Thyroid gland (tissue), 4 donors: Measurements from ENCODE around the gene TEX38. TPM values are rescaled to one million over a fixed set of nuclear protein-coding genes. Genes with fewer than 3 reads are reported as not detected.
"Not testable (repeated sequence)": the region's sequence is repeated elsewhere in the genome, so short reads cannot be mapped to it uniquely, and the experiment has no call there.

ENCODE experiments used
- DNase-seq, 2 donors: peaks; one replicate each; pipeline ENCODE4 v3.0.0-alpha.2; 2019
- H3K27ac ChIP-seq, 3 donors: fragments of 200-600 bp; sonication (generic); 1 replicate in 2 of 3; 2 replicates in 1 of 3; pipeline ENCODE4 v1.5.1; 2016 to 2019; ENCODE audit warnings: mild to moderate bottlenecking in 1 of 3, moderate library complexity in 1 of 3
- H3K27me3 ChIP-seq: fragments of 200-600 bp; sonication (generic); one replicate; pipeline ENCODE4 v1.5.1; 2019
- H3K36me3 ChIP-seq, 2 donors: fragments of 200-600 bp; sonication (generic); one replicate each; pipeline ENCODE4 v1.5.1; 2016 to 2019
- H3K4me1 ChIP-seq, 2 donors: fragments of 200-600 bp; sonication (generic); one replicate each; pipeline ENCODE4 v1.5.1; 2017 to 2019
- H3K4me3 ChIP-seq, 3 donors: fragments of 200-600 bp; sonication (generic); replicated peaks in 1 of 3; 1 replicate in 2 of 3; 2 replicates in 1 of 3; pipeline ENCODE4 v1.5.1; 2016; ENCODE audit warnings: mild to moderate bottlenecking in 1 of 3
- H3K9me3 ChIP-seq: fragments of 200-600 bp; sonication (generic); one replicate; pipeline ENCODE4 v1.5.1; 2017
- CTCF ChIP-seq, 6 experiments: fragments of 200-600 bp in 3 of 6; fragments of 450-650 bp in 3 of 6; sonication (generic) in 3 of 6; IDR thresholded peaks; one replicate each; pipeline ENCODE4 v1.5.1; 2016 to 2019; ENCODE audit warnings: antibody characterized with exemption in 6 of 6, mild to moderate bottlenecking in 2 of 6, inconsistent platforms in 1 of 6, moderate library complexity in 1 of 6
- POLR2A ChIP-seq, 2 donors: fragments of 450-650 bp; IDR thresholded peaks; one replicate each; pipeline ENCODE4 v1.6.1; 2017; ENCODE audit warnings: antibody characterized with exemption in 2 of 2, mild to moderate bottlenecking in 2 of 2, moderate library complexity in 1 of 2
- WGBS, 2 donors: methylation state at CpG; one replicate each; pipeline ENCODE4 v1.1.5; 2017; 5-methylcytosine and 5-hydroxymethylcytosine counted together
- intact Hi-C: fragments of 100-400 bp; cut with DNase I; formaldehyde crosslinking; loops from one replicate; pipeline ENCODE4 v1.15.1; 2023
- total RNA-seq, 4 donors: library from RNA; depleted of rRNA; stranded (reverse); fragments of >200 nt; gene quantifications; one replicate each; pipeline ENCODE4 v1.2.3, GENCODE V29; 2016

TEX38 gene
- total RNA-seq, 4 donors from 2014 or later = 2.1 TPM; not detected in 3

GRCh38 chr1:46717654-46718053 lies 46.0 kb downstream of the TEX38 start:
- Histone ChIP-seq H3K36me3 (peaks cover 8 to 17% of the 10 kb centered on the region in 2 donors), H3K27ac (no peak overlapping the region), H3K27me3 (no peaks in the 10 kb centered on the region), H3K9me3 (no peaks in the 10 kb centered on the region), H3K4me3 (peak overlapping the region in 1 of 3 donors; percentile 95), H3K4me1 (peaks cover 14 to 20% of the 10 kb centered on the region in 2 donors)
- intact Hi-C loops = no loop called here
- TF ChIP-seq POLR2A (IDR thresholded peaks at IDR 0.05) = no peak
- TF ChIP-seq CTCF (IDR thresholded peaks at IDR 0.05) = no peak
- no peak for DNase-seq
- WGBS, 2 donors = 58 to 73% methylated on average over 9 of the region's 9 CpGs

GRCh38 chr1:46718340-46718726 lies 46.7 kb downstream of the TEX38 start:
- peaks cover 14 to 20% of the 10 kb centered on the region in 2 donors for H3K4me1 ChIP-seq
- H3K36me3 ChIP-seq = peaks cover 8 to 17% of the 10 kb centered on the region in 2 donors
- intact Hi-C loops = no loop called here
- WGBS, 2 donors = 1 to 3% methylated on average over 12 of the region's 12 CpGs
- no peaks in the 10 kb centered on the region for H3K27me3 ChIP-seq
- H3K27ac ChIP-seq = peak overlapping the region in 1 of 3 donors; percentile 68
- DNase-seq = no peak
- peak overlapping the region; percentile 88 to 95 (median 93) for H3K4me3 ChIP-seq
- no peaks in the 10 kb centered on the region for H3K9me3 ChIP-seq
- TF ChIP-seq POLR2A (IDR thresholded peaks at IDR 0.05) (no peak), CTCF (IDR thresholded peaks at IDR 0.05) (no peak)

- H3K9me3 ChIP-seq = no peaks in the 10 kb centered on the region
- H3K27me3 ChIP-seq = no peaks in the 10 kb centered on the region
- intact Hi-C loops = no loop called here
- H3K4me1 ChIP-seq = peaks cover 14 to 20% of the 10 kb centered on the region in 2 donors
- H3K27ac ChIP-seq = peak within 1 kb of the TSS in 2 of 3 donors; percentile 76 to 79
- WGBS, 2 donors = 0 to 1% methylated on average over 19 to 20 of the region's 85 CpGs
- peaks cover 8 to 17% of the 10 kb centered on the region in 2 donors for H3K36me3 ChIP-seq
- peak in 1 of 6 experiments; percentile 23 for TF ChIP-seq CTCF (IDR thresholded peaks at IDR 0.05)
- TF ChIP-seq POLR2A (IDR thresholded peaks at IDR 0.05) = peak in 1 of 2 donors; percentile 78
- DNase-seq = peak; percentile 99
- peak within 1 kb of the TSS; percentile 88 to 95 (median 93) for H3K4me3 ChIP-seq
These were observed 47.3 kb downstream of the TEX38 start, which contains the start of gene EFCAB14 for GRCh38 chr1:46718727-46719622. EFCAB14 (minus strand) TSS chr1:46719114; CDS start chr1:46718087, 1,027 bp downstream.

GRCh38 chr1:46719689-46720088 lies 48.0 kb downstream of the TEX38 start:
- H3K27ac ChIP-seq = peak overlapping the region in 2 of 3 donors; percentile 76 to 79
- H3K4me1 ChIP-seq = peaks cover 14 to 20% of the 10 kb centered on the region in 2 donors
- no peak for TF ChIP-seq POLR2A (IDR thresholded peaks at IDR 0.05)
- no peak for TF ChIP-seq CTCF (IDR thresholded peaks at IDR 0.05)
- intact Hi-C loops = loop anchor here (5.0 to 10.0 kb wide), 3 partner anchors 97 to 245 kb away; partner anchors contain the start of gene MKNK1
- WGBS, 2 donors = 21 to 24% methylated on average over 3 of the region's 3 CpGs
- peaks cover 8 to 12% of the 10 kb centered on the region in 2 donors for H3K36me3 ChIP-seq
- peak overlapping the region in 1 of 3 donors; percentile 95 for H3K4me3 ChIP-seq
- DNase-seq = no peak
- H3K27me3 ChIP-seq = no peaks in the 10 kb centered on the region
- no peaks in the 10 kb centered on the region for H3K9me3 ChIP-seq

GRCh38 chr1:46720319-46720718 lies 48.7 kb downstream of the TEX38 start:
- H3K27me3 ChIP-seq, H3K9me3 ChIP-seq, H3K36me3 ChIP-seq, H3K27ac ChIP-seq, H3K4me3 ChIP-seq, DNase-seq: not testable (repeated sequence)
- WGBS, 2 donors = 95 to 96% methylated on average over 8 of the region's 8 CpGs
- intact Hi-C loops = loop anchor here (5.0 to 10.0 kb wide), 3 partner anchors 98 to 246 kb away; partner anchors contain the start of gene MKNK1
- peaks cover 14 to 23% of the 10 kb centered on the region in 2 donors for H3K4me1 ChIP-seq
